Astrocyte (in vitro differentiated cells and primary cell): ENCODE measurements around the gene CADPS. TPM values are rescaled to one million over a fixed set of nuclear protein-coding genes. Genes with fewer than 3 reads are reported as not detected.
A peak's percentile ranks its signal among the peaks of the same experiment; 100 is the strongest.

ENCODE experiments used
- DNase-seq: peaks from one replicate; pipeline ENCODE4 v3.0.0-alpha.2; 2010; ENCODE audit warnings: low read depth
- FAIRE-seq: peaks from 2 replicates; lab custom pipeline; 2011; peaks lifted over from hg19 to GRCh38; lab: Jason Lieb, UNC
- H2AFZ ChIP-seq: 2 replicates; pipeline ENCODE4 v1.6.0; 2012; ENCODE audit warnings: low read depth, low read length, inconsistent platforms
- H3K27ac ChIP-seq: 2 replicates; pipeline ENCODE4 v1.5.1; 2011; ENCODE audit warnings: low read depth, low read length, inconsistent platforms
- H3K27me3 ChIP-seq: 2 replicates; pipeline ENCODE4 v1.6.0; 2011; ENCODE audit warnings: low read length, inconsistent platforms; ENCODE audit not compliant: insufficient read depth
- H3K36me3 ChIP-seq: 2 replicates; pipeline ENCODE4 v1.5.1; 2011; ENCODE audit warnings: low read length, inconsistent platforms; ENCODE audit not compliant: insufficient read depth
- H3K4me1 ChIP-seq: 2 replicates; pipeline ENCODE4 v1.5.1; 2011; ENCODE audit warnings: low read length, inconsistent platforms; ENCODE audit not compliant: insufficient read depth
- H3K4me2 ChIP-seq: 2 replicates; pipeline ENCODE4 v1.6.0; 2012; ENCODE audit warnings: low read length, inconsistent platforms
- H3K4me3 ChIP-seq: 2 replicates; pipeline ENCODE4 v1.5.1; 2011; ENCODE audit warnings: low read depth, mild to moderate bottlenecking, low read length, inconsistent platforms; ENCODE audit not compliant: insufficient read depth
- H3K79me2 ChIP-seq: 2 replicates; pipeline ENCODE4 v1.6.0; 2012; ENCODE audit warnings: mild to moderate bottlenecking, low read length, inconsistent platforms; ENCODE audit not compliant: insufficient read depth
- H3K9ac ChIP-seq: 2 replicates; pipeline ENCODE4 v1.6.0; 2012; ENCODE audit warnings: mild to moderate bottlenecking, low read length, inconsistent platforms
- H3K9me3 ChIP-seq: 2 replicates; pipeline ENCODE4 v1.5.1; 2012; ENCODE audit warnings: low read depth, mild to moderate bottlenecking, low read length, inconsistent platforms; ENCODE audit not compliant: insufficient read depth
- H4K20me1 ChIP-seq: 2 replicates; pipeline ENCODE4 v1.6.0; 2012; ENCODE audit warnings: low read length, inconsistent platforms; ENCODE audit not compliant: insufficient read depth
- H3K27ac Mint-ChIP-seq: one replicate; pipeline ENCODE4 v1.8.0; 2021; ENCODE audit warnings: mild to moderate bottlenecking, mixed read lengths; ENCODE audit not compliant: unreplicated experiment
- H3K27me3 Mint-ChIP-seq: one replicate; pipeline ENCODE4 v1.8.0; 2021; ENCODE audit warnings: low read depth, mixed read lengths; ENCODE audit not compliant: unreplicated experiment
- H3K36me3 Mint-ChIP-seq: one replicate; pipeline ENCODE4 v1.8.0; 2021; ENCODE audit warnings: low read depth, mixed read lengths; ENCODE audit not compliant: unreplicated experiment
- H3K4me1 Mint-ChIP-seq: one replicate; pipeline ENCODE4 v1.8.0; 2021; ENCODE audit warnings: low read depth, mixed read lengths; ENCODE audit not compliant: unreplicated experiment
- H3K4me3 Mint-ChIP-seq: one replicate; pipeline ENCODE4 v1.8.0; 2021; ENCODE audit warnings: mild to moderate bottlenecking, moderate library complexity, mixed read lengths; ENCODE audit not compliant: unreplicated experiment
- H3K9me3 Mint-ChIP-seq: one replicate; pipeline ENCODE4 v1.8.0; 2021; ENCODE audit warnings: mild to moderate bottlenecking, mixed read lengths; ENCODE audit not compliant: unreplicated experiment
- CTCF ChIP-seq: IDR thresholded peaks from 2 replicates; pipeline ENCODE4 v1.5.1; 2011; ENCODE audit warnings: low read depth, mild to moderate bottlenecking, inconsistent platforms, low read length, moderate library complexity; ENCODE audit not compliant: insufficient read depth
- EZH2 ChIP-seq: IDR thresholded peaks from 2 replicates; pipeline ENCODE4 v1.6.1; 2012; ENCODE audit warnings: mild to moderate bottlenecking, low read length, inconsistent platforms; ENCODE audit not compliant: insufficient read depth
- total RNA-seq: library from RNA; stranded (reverse); gene quantifications from 2 replicates; pipeline ENCODE4 v1.2.1, GENCODE V29; 2021

Gene CADPS
- total RNA-seq, 1 donor from 2014 or later = 5.4 TPM

GRCh38 chr3:62602987-62603386, 272.2 kb downstream of the CADPS start:
- H3K4me3 ChIP-seq = no peak overlapping the region
- FAIRE-seq (peak; percentile 17), DNase-seq (no peak)
- H3K9ac ChIP-seq = peak overlapping the region; percentile 60
- Mint-ChIP-seq H3K4me1 (peaks cover 51% of the 10 kb centered on the region), H3K36me3 (no peaks in the 10 kb centered on the region), H3K9me3 (peaks cover 3% of the 10 kb centered on the region), H3K27me3 (no peaks in the 10 kb centered on the region), H3K27ac (peak overlapping the region; percentile 73), H3K4me3 (no peak overlapping the region)
- H3K36me3 ChIP-seq = no peaks in the 10 kb centered on the region
- no peaks in the 10 kb centered on the region for H3K9me3 ChIP-seq
- no peaks in the 10 kb centered on the region for H3K79me2 ChIP-seq
- peak overlapping the region; percentile 12 for H2AFZ ChIP-seq
- peak overlapping the region; percentile 98 for H3K27ac ChIP-seq
- H3K27me3 ChIP-seq = no peaks in the 10 kb centered on the region
- peak overlapping the region; percentile 83 for H3K4me2 ChIP-seq
- H3K4me1 ChIP-seq = peaks cover 61% of the 10 kb centered on the region
- no peaks in the 10 kb centered on the region for H4K20me1 ChIP-seq
- no peak for TF ChIP-seq CTCF
- no peak for TF ChIP-seq EZH2

- Histone ChIP-seq H3K9me3 (no peaks in the 10 kb centered on the region), H3K27me3 (no peaks in the 10 kb centered on the region), H2AFZ (peak overlapping the region; percentile 25), H3K9ac (peak overlapping the region; percentile 60), H3K36me3 (no peaks in the 10 kb centered on the region), H3K4me3 (no peak overlapping the region), H3K79me2 (no peaks in the 10 kb centered on the region), H4K20me1 (no peaks in the 10 kb centered on the region), H3K27ac (peak overlapping the region; percentile 98), H3K4me2 (peak overlapping the region; percentile 4), H3K4me1 (peaks cover 54% of the 10 kb centered on the region)
- Mint-ChIP-seq H3K4me1 (peaks cover 45% of the 10 kb centered on the region), H3K36me3 (no peaks in the 10 kb centered on the region), H3K9me3 (peaks cover 3% of the 10 kb centered on the region), H3K27me3 (no peaks in the 10 kb centered on the region), H3K27ac (no peak overlapping the region), H3K4me3 (no peak overlapping the region)
- no peak for TF ChIP-seq CTCF
- TF ChIP-seq EZH2 = no peak
- DNase-seq (no peak), FAIRE-seq (no peak)
Measured at GRCh38 chr3:62602129-62602770, 273.0 kb downstream of the CADPS start.
